DOHH2 (cell line): Measurements from ENCODE around the gene TMEM54.

ENCODE experiments used
- EZH2phosphoT487 ChIP-seq: fragments of 200-600 bp; sonication (generic); IDR thresholded peaks from 2 replicates; pipeline ENCODE4 v1.6.1; 2017; ENCODE audit warnings: borderline replicate concordance, mild to moderate bottlenecking, antibody characterized with exemption, low read length, moderate library complexity, mixed read lengths
- TF ChIP-seq, protein P1 (sequence below): fragments of 200-600 bp; sonication (generic); IDR thresholded peaks from one replicate; pipeline ENCODE4 v1.5.1; 2014; ENCODE audit warnings: antibody characterized with exemption, mild to moderate bottlenecking, low read depth, low read length; ENCODE audit not compliant: poor library complexity, severe bottlenecking

- TF ChIP-seq, protein P1, sequence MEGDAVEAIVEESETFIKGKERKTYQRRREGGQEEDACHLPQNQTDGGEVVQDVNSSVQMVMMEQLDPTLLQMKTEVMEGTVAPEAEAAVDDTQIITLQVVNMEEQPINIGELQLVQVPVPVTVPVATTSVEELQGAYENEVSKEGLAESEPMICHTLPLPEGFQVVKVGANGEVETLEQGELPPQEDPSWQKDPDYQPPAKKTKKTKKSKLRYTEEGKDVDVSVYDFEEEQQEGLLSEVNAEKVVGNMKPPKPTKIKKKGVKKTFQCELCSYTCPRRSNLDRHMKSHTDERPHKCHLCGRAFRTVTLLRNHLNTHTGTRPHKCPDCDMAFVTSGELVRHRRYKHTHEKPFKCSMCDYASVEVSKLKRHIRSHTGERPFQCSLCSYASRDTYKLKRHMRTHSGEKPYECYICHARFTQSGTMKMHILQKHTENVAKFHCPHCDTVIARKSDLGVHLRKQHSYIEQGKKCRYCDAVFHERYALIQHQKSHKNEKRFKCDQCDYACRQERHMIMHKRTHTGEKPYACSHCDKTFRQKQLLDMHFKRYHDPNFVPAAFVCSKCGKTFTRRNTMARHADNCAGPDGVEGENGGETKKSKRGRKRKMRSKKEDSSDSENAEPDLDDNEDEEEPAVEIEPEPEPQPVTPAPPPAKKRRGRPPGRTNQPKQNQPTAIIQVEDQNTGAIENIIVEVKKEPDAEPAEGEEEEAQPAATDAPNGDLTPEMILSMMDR: no peak
- TF ChIP-seq EZH2phosphoT487: no peak
Observed at GRCh38 chr1:32919811-32920733, 18.9 kb upstream of the TMEM54 start.
